GM12878 (cell line): ENCODE measurements around the gene MRPS35. TPM values are rescaled to one million over a fixed set of nuclear protein-coding genes. Genes with fewer than 3 reads are reported as not detected.

ENCODE experiments used
- ATAC-seq: fragments of 200-7000 bp; cut with Tn5 transposase; 3 replicates; pipeline ENCODE4 v1.9.1; 2020; ENCODE audit warnings: mild to moderate bottlenecking, moderate library complexity
- BruUV-seq: library from RNA; stranded (reverse); fragments of 400-500 nt; replicated peaks from 2 replicates; lab custom pipeline; 2021; lab: Mats Ljungman, UMichigan
- CTCF ChIA-PET: fragments of 300-600 bp; sonication (Branson Sonifier 250); formaldehyde crosslinking; extraction: SDS; loops from one replicate; lab custom pipeline; 2021; ENCODE audit warnings: inconsistent platforms; lab: Yijun Ruan, JAX
- POLR2A ChIA-PET: fragments of 350-600 bp; formaldehyde crosslinking; extraction: SDS; loops from one replicate; lab custom pipeline; 2021; ENCODE audit warnings: inconsistent platforms; lab: Charles Lee
- RAD21 ChIA-PET: fragments of 300-600 bp; sonication (Branson Sonifier 250); formaldehyde crosslinking; loops from one replicate; lab custom pipeline; 2023; ENCODE audit warnings: antibody characterized with exemption; ENCODE audit not compliant: unreplicated experiment; lab: Charles Lee
- SMC1A ChIA-PET: fragments of 300-600 bp; sonication (Branson Sonifier 250); formaldehyde crosslinking; loops from one replicate; lab custom pipeline; 2023; ENCODE audit not compliant: unreplicated experiment, uncharacterized antibody; lab: Charles Lee
- DNase-seq: peaks from one replicate; pipeline ENCODE4 v3.0.0-alpha.2; 2011; ENCODE audit warnings: low read depth, low spot score
- FAIRE-seq: peaks from 3 replicates; lab custom pipeline; 2011; peaks lifted over from hg19 to GRCh38; lab: Jason Lieb, UNC
- H2AFZ ChIP-seq: 2 replicates; pipeline ENCODE4 v1.6.0; 2011; ENCODE audit warnings: low read depth, low read length, control low read depth; ENCODE audit not compliant: control insufficient read depth
- H3K27ac ChIP-seq: 2 replicates; pipeline ENCODE4 v1.5.1; 2011; ENCODE audit warnings: control low read depth; ENCODE audit not compliant: control insufficient read depth, insufficient read depth
- H3K27me3 ChIP-seq, 2 experiments: replicated peaks in 1 of 2; 2 replicates each; pipeline versions ENCODE4 v1.6.0 to v1.6.1; 2011; ENCODE audit warnings: low read length in 1 of 2; ENCODE audit not compliant: control insufficient read depth in 2 of 2, insufficient read depth in 2 of 2
- H3K36me3 ChIP-seq, 2 experiments: 2 replicates each; pipeline ENCODE4 v1.5.1; 2011; ENCODE audit warnings: low read length in 1 of 2; ENCODE audit not compliant: control insufficient read depth in 2 of 2, insufficient read depth in 2 of 2
- H3K4me1 ChIP-seq: 2 replicates; pipeline ENCODE4 v1.6.1; 2011; ENCODE audit warnings: mild to moderate bottlenecking, low read length, moderate library complexity, mixed read lengths; ENCODE audit not compliant: control insufficient read depth, insufficient read depth
- H3K4me2 ChIP-seq: 2 replicates; pipeline ENCODE4 v1.6.0; 2011; ENCODE audit warnings: control low read depth; ENCODE audit not compliant: control insufficient read depth, insufficient read depth
- H3K4me3 ChIP-seq: fragments of 200-600 bp; sonication (generic); 2 replicates; pipeline ENCODE4 v1.5.1; 2016
- H3K79me2 ChIP-seq: 2 replicates; pipeline ENCODE4 v1.6.0; 2011; ENCODE audit warnings: low read length; ENCODE audit not compliant: control insufficient read depth, insufficient read depth
- H3K9ac ChIP-seq: 2 replicates; pipeline ENCODE4 v1.8.0; 2011; ENCODE audit warnings: low read length, control low read depth, mixed read lengths; ENCODE audit not compliant: control insufficient read depth, insufficient read depth
- H3K9me3 ChIP-seq: replicated peaks from 3 replicates; pipeline ENCODE4 v1.5.1; 2011; ENCODE audit warnings: mild to moderate bottlenecking, low read length; ENCODE audit not compliant: control insufficient read depth, insufficient read depth
- H4K20me1 ChIP-seq: 2 replicates; pipeline ENCODE4 v1.6.0; 2011; ENCODE audit not compliant: control insufficient read depth, insufficient read depth
- ASH2L ChIP-seq: fragments of 300-600, 200-600 bp; sonication (generic); IDR thresholded peaks from 2 replicates; pipeline ENCODE4 v1.6.1; 2017; ENCODE audit warnings: low read depth, mild to moderate bottlenecking, borderline replicate concordance
- BHLHE40 ChIP-seq, 2 experiments: fragments of 450-650 bp in 1 of 2; IDR thresholded peaks; 2 replicates each; pipeline ENCODE4 v1.6.1; 2011 to 2017; ENCODE audit warnings: low read depth in 2 of 2, borderline replicate concordance in 1 of 2, improper control_type of control experiment in 1 of 2, low read length in 1 of 2, mild to moderate bottlenecking in 1 of 2
- E2F8 ChIP-seq: fragments of 450-650 bp; IDR thresholded peaks from 2 replicates; pipeline ENCODE4 v1.6.1; 2018; ENCODE audit warnings: mild to moderate bottlenecking, low read depth, moderate library complexity; ENCODE audit not compliant: partially characterized antibody
- ESRRA ChIP-seq: IDR thresholded peaks from 2 replicates; pipeline ENCODE4 v1.6.1; 2012; ENCODE audit warnings: mild to moderate bottlenecking, low read length, improper control_type of control experiment
- IKZF2 ChIP-seq, 2 experiments: fragments of 450-650 bp; IDR thresholded peaks; 2 replicates each; pipeline ENCODE4 v1.6.1; 2017; ENCODE audit warnings: mild to moderate bottlenecking in 2 of 2, moderate library complexity in 2 of 2
- MEF2B ChIP-seq: fragments of 450-650 bp; IDR thresholded peaks from 2 replicates; pipeline ENCODE4 v1.6.1; 2018; ENCODE audit warnings: mild to moderate bottlenecking, moderate library complexity; ENCODE audit not compliant: partially characterized antibody, poor library complexity, severe bottlenecking
- MYC ChIP-seq: IDR thresholded peaks from 2 replicates; pipeline ENCODE4 v1.6.1; 2011; ENCODE audit warnings: mild to moderate bottlenecking, low read length, moderate library complexity, inconsistent platforms; ENCODE audit not compliant: insufficient read depth, insufficient replicate concordance, insufficient read length, severe bottlenecking
- NR2F1 ChIP-seq: fragments of 450-650 bp; conservative IDR thresholded peaks from 2 replicates; pipeline ENCODE4 v1.6.1; 2017; ENCODE audit warnings: mild to moderate bottlenecking
- PBX3 ChIP-seq: IDR thresholded peaks from 2 replicates; pipeline ENCODE4 v1.6.1; 2011; ENCODE audit warnings: mild to moderate bottlenecking, low read depth, low read length, moderate library complexity; ENCODE audit not compliant: insufficient replicate concordance
- SP1 ChIP-seq: IDR thresholded peaks from one replicate; pipeline ENCODE4 v1.6.1; 2011; ENCODE audit warnings: low read depth, low read length
- SRF ChIP-seq, 2 experiments: IDR thresholded peaks; 2 replicates each; pipeline ENCODE4 v1.6.1; 2011; ENCODE audit warnings: low read depth in 2 of 2, low read length in 2 of 2, mild to moderate bottlenecking in 1 of 2, moderate library complexity in 1 of 2
- STAT3 ChIP-seq: IDR thresholded peaks from 2 replicates; pipeline ENCODE4 v1.6.1; 2011; ENCODE audit warnings: low read depth, low read length, improper control_type of control experiment
- SUZ12 ChIP-seq: fragments of 200-600 bp; sonication (generic); IDR thresholded peaks from one replicate; pipeline ENCODE4 v1.6.1; 2018; ENCODE audit warnings: antibody characterized with exemption, mild to moderate bottlenecking; ENCODE audit not compliant: unreplicated experiment
- WRNIP1 ChIP-seq: IDR thresholded peaks from 2 replicates; pipeline ENCODE4 v1.6.1; 2011; ENCODE audit warnings: low read depth, low read length, improper control_type of control experiment, borderline replicate concordance
- ZBTB4 ChIP-seq: fragments of 450-650 bp; formaldehyde crosslinking; IDR thresholded peaks from 2 replicates; pipeline ENCODE4 v1.4.0; 2022; ENCODE audit warnings: mild to moderate bottlenecking, moderate library complexity
- ZNF24 ChIP-seq: fragments of 450-650 bp; IDR thresholded peaks from 2 replicates; pipeline ENCODE4 v1.6.1; 2017; ENCODE audit warnings: antibody characterized with exemption, mild to moderate bottlenecking
- WGBS: methylation state at CpG from one replicate; pipeline ENCODE4 v1.1.6; 2016; ENCODE audit warnings: low lambda C conversion rate; ENCODE audit not compliant: insufficient replicate concordance, insufficient coverage; ENCODE audit errors: missing lambda C conversion rate; 5-methylcytosine and 5-hydroxymethylcytosine counted together
- in situ Hi-C: fragments of 300-500 bp; cut with MboI; formaldehyde crosslinking; loops from 9 replicates; pipeline ENCODE4 v1.14.3; 2018; ENCODE audit warnings: mixed read lengths
- intact Hi-C: fragments of 100-400 bp; cut with micrococcal nuclease; formaldehyde crosslinking; loops from one replicate; pipeline ENCODE4 v1.14.2; 2022; ENCODE audit not compliant: unreplicated experiment
- polyA plus RNA-seq, 11 experiments: library from polyadenylated mRNA; depleted of rRNA in 4 of 11; unstranded in 6 of 11; stranded (reverse) in 5 of 11; fragments of >200 nt; fragmentation: Nextera tagmentation in 4 of 11; fragmentation: Illumina TruSeq in 1 of 11; extraction: Ambion mirVana in 4 of 11; extraction: Trizol in 1 of 11; gene quantifications; 1 replicate in 1 of 11; 2 replicates in 10 of 11; pipeline versions ENCODE4 v1.2.1 to v1.2.3, GENCODE V29; 2011 to 2016; ENCODE audit warnings: inconsistent platforms in 2 of 11, missing spikeins in 2 of 11, low read depth in 1 of 11
- total RNA-seq, 4 experiments: library from RNA; depleted of rRNA in 3 of 4; stranded (reverse); fragments of >200 nt in 3 of 4; fragmentation: Illumina TruSeq in 1 of 4; extraction: Trizol in 1 of 4; gene quantifications; 2 replicates each; pipeline versions ENCODE4 v1.2.1 to v1.2.3, GENCODE V29; 2013 to 2021

The MRPS35 gene
- total and polyA plus RNA-seq, 10 of the 15 experiments (the other 5 are each of a cell fraction or from before 2014, with no cell fraction given), result 45.7 to 111 (median 67.1) TPM

GRCh38 chr12:27805238-27805637, 94.6 kb downstream of the MRPS35 start:
- SMC1A ChIA-PET, result interaction anchor here (1.2 kb wide), 1 partner anchor 135 kb away, joined by 3 read pairs; no protein-coding TSS in a partner anchor
- no peak overlapping the region for H3K27ac ChIP-seq
- POLR2A ChIA-PET, result interaction anchor here (1.2 kb wide), 1 partner anchor 10 kb away, joined by 3 read pairs; no protein-coding TSS in a partner anchor
- H3K4me3 ChIP-seq, result no peak overlapping the region
- H4K20me1 ChIP-seq, result no peaks in the 10 kb centered on the region
- BruUV-seq, result no TSS peak
- no peaks in the 10 kb centered on the region for H3K27me3 ChIP-seq
- RAD21 ChIA-PET, result no interaction called here
- H3K4me2 ChIP-seq, result no peak overlapping the region
- H3K4me1 ChIP-seq, result no peaks in the 10 kb centered on the region
- FAIRE-seq (no peak), DNase-seq (no peak), ATAC-seq (no peak)
- CTCF ChIA-PET, result interaction anchor here (0.9 to 1.3 kb wide), 3 partner anchors 12 to 17 kb away, joined by 3 to 4 read pairs (median 3); no protein-coding TSS in a partner anchor
- H3K79me2 ChIP-seq, result no peaks in the 10 kb centered on the region
- TF ChIP-seq ASH2L (no peak), E2F8 (no peak), WRNIP1 (no peak), SUZ12 (no peak), MEF2B (no peak), STAT3 (no peak), SP1 (no peak), ESRRA (no peak), ZBTB4 (CRISPR knock-in tag) (no peak), PBX3 (no peak), BHLHE40 (IDR thresholded peaks at IDR 0.05; ENCODE audit: borderline replicate concordance in 1 of 2, low read depth in 2 of 2, low read length in 1 of 2) (no peak), IKZF2 (IDR thresholded peaks at IDR 0.05) (no peak), NR2F1 (no peak), MYC (no peak), ZNF24 (no peak), SRF (IDR thresholded peaks at IDR 0.05; ENCODE audit: low read depth in 2 of 2, low read length in 2 of 2) (no peak)
- no peak overlapping the region for H3K9ac ChIP-seq
- no peaks in the 10 kb centered on the region; the same call in 2 of the 3 replicates for H3K9me3 ChIP-seq
- H3K36me3 ChIP-seq, result no peaks in the 10 kb centered on the region; a peak in 1 of 4 replicates
- intact Hi-C loops, result no loop called here
- 29% methylated on average over 1 of the region's 1 CpG for WGBS
- in situ Hi-C loops, result no loop called here
- H2AFZ ChIP-seq, result no peak overlapping the region
